Uterus (tissue), 4 donors: ENCODE results near the gene SRSF11. TPM values are rescaled to one million over a fixed set of nuclear protein-coding genes. Genes with fewer than 3 reads are reported as not detected.

Source experiments
- DNase-seq, 2 donors: peaks; one replicate each; pipeline ENCODE4 v3.0.0-alpha.2; 2019 to 2020
- H3K27ac ChIP-seq, 2 donors: fragments of 200-600 bp; sonication (generic); 1 replicate in 1 of 2; 2 replicates in 1 of 2; pipeline ENCODE4 v1.5.1; 2016 to 2018
- H3K27me3 ChIP-seq, 2 donors: fragments of 200-600 bp; sonication (generic); one replicate each; pipeline ENCODE4 v1.5.1; 2018 to 2019; ENCODE audit warnings: control low read depth in 1 of 2
- H3K36me3 ChIP-seq, 2 donors: fragments of 200-600 bp; sonication (generic); one replicate each; pipeline ENCODE4 v1.5.1; 2019; ENCODE audit warnings: control low read depth in 1 of 2
- H3K4me1 ChIP-seq, 2 donors: fragments of 200-600 bp; sonication (generic); one replicate each; pipeline ENCODE4 v1.5.1; 2018 to 2019; ENCODE audit warnings: control low read depth in 1 of 2
- H3K4me3 ChIP-seq, 2 donors: fragments of 200-600 bp; sonication (generic); 1 replicate in 1 of 2; 2 replicates in 1 of 2; pipeline ENCODE4 v1.5.1; 2018 to 2019; ENCODE audit warnings: mild to moderate bottlenecking in 1 of 2
- H3K9me3 ChIP-seq, 2 donors: fragments of 200-600 bp; sonication (generic); one replicate each; pipeline ENCODE4 v1.5.1; 2019; ENCODE audit warnings: control low read depth in 1 of 2
- CTCF ChIP-seq, 4 experiments: fragments of 200-600 bp in 2 of 4; fragments of 450-650 bp in 2 of 4; sonication (generic) in 2 of 4; IDR thresholded peaks; one replicate each; pipeline ENCODE4 v1.5.1; 2016 to 2019; ENCODE audit warnings: antibody characterized with exemption in 4 of 4, mild to moderate bottlenecking in 2 of 4, moderate library complexity in 1 of 4
- POLR2A ChIP-seq, 2 donors: fragments of 450-650 bp; IDR thresholded peaks; one replicate each; pipeline ENCODE4 v1.6.1; 2016; ENCODE audit warnings: antibody characterized with exemption in 2 of 2, mild to moderate bottlenecking in 1 of 2, moderate library complexity in 1 of 2
- intact Hi-C: fragments of 100-400 bp; cut with DNase I; formaldehyde crosslinking; loops from one replicate; pipeline ENCODE4 v1.15.1; 2023; ENCODE audit warnings: low total_unique reads
- total RNA-seq, 4 donors: library from RNA; depleted of rRNA in 3 of 4; stranded (reverse); fragments of >200 nt in 3 of 4; gene quantifications; one replicate each; pipeline versions ENCODE4 v1.1.0 to v1.2.4, GENCODE V29; 2014 to 2023
- donor health status: DM: yes; HTN: yes; CAD: no.

SRSF11 gene
- total RNA-seq, 4 donors from 2014 or later = 172 to 316 (median 237) TPM

GRCh38 chr1:70222716-70223235, 1.6 kb downstream of the SRSF11 start:
- intact Hi-C loops = no loop called here
- H3K27ac ChIP-seq = peak overlapping the region; percentile 96 to 97
- H3K27me3 ChIP-seq = no peaks in the 10 kb centered on the region
- DNase-seq = no peak
- peaks cover 4 to 25% of the 10 kb centered on the region in 2 donors for H3K4me1 ChIP-seq
- no peak for TF ChIP-seq POLR2A (IDR thresholded peaks at IDR 0.05)
- no peak for TF ChIP-seq CTCF (IDR thresholded peaks at IDR 0.05)
- no peaks in the 10 kb centered on the region for H3K9me3 ChIP-seq
- no peaks in the 10 kb centered on the region for H3K36me3 ChIP-seq
- H3K4me3 ChIP-seq = peak overlapping the region in 1 of 2 donors; percentile 16

GRCh38 chr1:70224954-70225353, 3.8 kb downstream of the SRSF11 start:
- H3K36me3 ChIP-seq = no peaks in the 10 kb centered on the region
- H3K27me3 ChIP-seq = no peaks in the 10 kb centered on the region
- TF ChIP-seq CTCF (IDR thresholded peaks at IDR 0.05) = no peak
- TF ChIP-seq POLR2A (IDR thresholded peaks at IDR 0.05) = no peak
- H3K27ac ChIP-seq = no peak overlapping the region
- H3K4me1 ChIP-seq = peaks cover 4 to 31% of the 10 kb centered on the region in 2 donors
- intact Hi-C loops = no loop called here
- no peak for DNase-seq
- no peak overlapping the region for H3K4me3 ChIP-seq
- H3K9me3 ChIP-seq = no peaks in the 10 kb centered on the region

- Histone ChIP-seq H3K27ac (no peak overlapping the region), H3K4me3 (no peak overlapping the region), H3K4me1 (peaks cover 4 to 27% of the 10 kb centered on the region in 2 donors), H3K36me3 (no peaks in the 10 kb centered on the region), H3K27me3 (no peaks in the 10 kb centered on the region), H3K9me3 (no peaks in the 10 kb centered on the region)
- intact Hi-C loops = no loop called here
- TF ChIP-seq POLR2A (IDR thresholded peaks at IDR 0.05) (no peak), CTCF (IDR thresholded peaks at IDR 0.05) (no peak)
- no peak for DNase-seq
Measured at GRCh38 chr1:70227439-70227838, 6.3 kb downstream of the SRSF11 start.

GRCh38 chr1:70228670-70229069, 7.5 kb downstream of the SRSF11 start:
- intact Hi-C loops = no loop called here
- H3K36me3 ChIP-seq = no peaks in the 10 kb centered on the region
- no peaks in the 10 kb centered on the region for H3K27me3 ChIP-seq
- DNase-seq = no peak
- H3K4me3 ChIP-seq = no peak overlapping the region
- no peaks in the 10 kb centered on the region for H3K9me3 ChIP-seq
- H3K4me1 ChIP-seq = peaks cover 4 to 15% of the 10 kb centered on the region in 2 donors
- no peak overlapping the region for H3K27ac ChIP-seq
- TF ChIP-seq POLR2A (IDR thresholded peaks at IDR 0.05) (no peak), CTCF (IDR thresholded peaks at IDR 0.05) (no peak)

GRCh38 chr1:70231475-70231874, 10.3 kb downstream of the SRSF11 start:
- H3K4me3 ChIP-seq = no peak overlapping the region
- no peak overlapping the region for H3K27ac ChIP-seq
- DNase-seq = no peak
- intact Hi-C loops = no loop called here
- no peaks in the 10 kb centered on the region for H3K9me3 ChIP-seq
- H3K4me1 ChIP-seq = peaks cover 0 to 5% of the 10 kb centered on the region in 2 donors
- no peak for TF ChIP-seq CTCF (IDR thresholded peaks at IDR 0.05)
- TF ChIP-seq POLR2A (IDR thresholded peaks at IDR 0.05) = no peak
- H3K36me3 ChIP-seq = no peaks in the 10 kb centered on the region
- no peaks in the 10 kb centered on the region for H3K27me3 ChIP-seq
